ENCODE data around the gene NIP7. TPM values are rescaled to one million over a fixed set of nuclear protein-coding genes. Genes with fewer than 3 reads are reported as not detected.

Gene NIP7
- total RNA-seq, 1 donor from 2014 or later = 81.2 TPM

- intact Hi-C loops (cut with micrococcal nuclease) = no loop called here
- H3K4me1 Mint-ChIP-seq = peaks cover 30% of the 10 kb centered on the region
- no peak overlapping the region for H3K27ac Mint-ChIP-seq
- no peaks in the 10 kb centered on the region for H3K27me3 Mint-ChIP-seq
- no peak for DNase-seq
- peaks cover 60% of the 10 kb centered on the region for H3K36me3 Mint-ChIP-seq (ENCODE audit: low read depth)
- no peak overlapping the region for H3K4me3 Mint-ChIP-seq
- no peaks in the 10 kb centered on the region for H3K9me3 Mint-ChIP-seq
Measured at GRCh38 chr16:69324013-69324531, 15.5 kb upstream of the NIP7 start.

GRCh38 chr16:69324585-69325253, 14.9 kb upstream of the NIP7 start:
- Mint-ChIP-seq H3K27me3 (no peaks in the 10 kb centered on the region), H3K4me3 (no peak overlapping the region), H3K36me3 (ENCODE audit: low read depth) (peaks cover 60% of the 10 kb centered on the region), H3K27ac (no peak overlapping the region), H3K4me1 (peaks cover 33% of the 10 kb centered on the region), H3K9me3 (no peaks in the 10 kb centered on the region)
- no peak for DNase-seq
- intact Hi-C loops (cut with micrococcal nuclease) = no loop called here

- H3K27me3 Mint-ChIP-seq = no peaks in the 10 kb centered on the region
- H3K4me1 Mint-ChIP-seq = peaks cover 33% of the 10 kb centered on the region
- H3K36me3 Mint-ChIP-seq (ENCODE audit: low read depth) = peaks cover 58% of the 10 kb centered on the region
- no peak for DNase-seq
- H3K27ac Mint-ChIP-seq = no peak overlapping the region
- intact Hi-C loops (cut with micrococcal nuclease) = no loop called here
- no peaks in the 10 kb centered on the region for H3K9me3 Mint-ChIP-seq
- H3K4me3 Mint-ChIP-seq = no peak overlapping the region
Measured at GRCh38 chr16:69325784-69326171, 13.8 kb upstream of the NIP7 start.

GRCh38 chr16:69326172-69326873, 13.2 kb upstream of the NIP7 start:
- DNase-seq = no peak
- intact Hi-C loops (cut with micrococcal nuclease) = no loop called here
- Mint-ChIP-seq H3K27me3 (no peaks in the 10 kb centered on the region), H3K36me3 (ENCODE audit: low read depth) (peaks cover 55% of the 10 kb centered on the region), H3K27ac (no peak overlapping the region), H3K4me3 (peak overlapping the region; percentile 50), H3K4me1 (peaks cover 31% of the 10 kb centered on the region), H3K9me3 (no peaks in the 10 kb centered on the region)

- H3K27ac Mint-ChIP-seq = no peak overlapping the region
- H3K27me3 Mint-ChIP-seq = no peaks in the 10 kb centered on the region
- DNase-seq = no peak
- H3K9me3 Mint-ChIP-seq = no peaks in the 10 kb centered on the region
- peaks cover 31% of the 10 kb centered on the region for H3K4me1 Mint-ChIP-seq
- peaks cover 54% of the 10 kb centered on the region for H3K36me3 Mint-ChIP-seq (ENCODE audit: low read depth)
- intact Hi-C loops (cut with micrococcal nuclease) = no loop called here
- H3K4me3 Mint-ChIP-seq = peak overlapping the region; percentile 52
Measured at GRCh38 chr16:69327585-69328310, 11.8 kb upstream of the NIP7 start.

- Mint-ChIP-seq H3K4me3 (peak overlapping the region; percentile 90), H3K27ac (peak overlapping the region; percentile 58), H3K36me3 (ENCODE audit: low read depth) (peaks cover 55% of the 10 kb centered on the region), H3K27me3 (no peaks in the 10 kb centered on the region), H3K9me3 (no peaks in the 10 kb centered on the region), H3K4me1 (peaks cover 31% of the 10 kb centered on the region)
- intact Hi-C loops (cut with micrococcal nuclease) = no loop called here
- no peak for DNase-seq
Measured at GRCh38 chr16:69328854-69329316, 10.7 kb upstream of the NIP7 start.

- peak overlapping the region; percentile 90 for H3K4me3 Mint-ChIP-seq
- H3K4me1 Mint-ChIP-seq = peaks cover 34% of the 10 kb centered on the region
- H3K27me3 Mint-ChIP-seq = no peaks in the 10 kb centered on the region
- no peaks in the 10 kb centered on the region for H3K9me3 Mint-ChIP-seq
- DNase-seq = no peak
- H3K36me3 Mint-ChIP-seq (ENCODE audit: low read depth) = peaks cover 57% of the 10 kb centered on the region
- intact Hi-C loops (cut with micrococcal nuclease) = loop anchor here (1.0 to 10.0 kb wide), 5 partner anchors 10 to 1665 kb away; partner anchors contain the start of genes ACD, C16orf86, CHTF8 and COG8
- peak overlapping the region; percentile 58 for H3K27ac Mint-ChIP-seq
Measured at GRCh38 chr16:69329369-69330285, 9.9 kb upstream of the NIP7 start.

- H3K4me3 Mint-ChIP-seq = peak within 1 kb of the TSS; percentile 90
- H3K4me1 Mint-ChIP-seq = peaks cover 32% of the 10 kb centered on the region
- H3K36me3 Mint-ChIP-seq (ENCODE audit: low read depth) = peaks cover 64% of the 10 kb centered on the region
- DNase-seq = peak; percentile 97
- intact Hi-C loops (cut with micrococcal nuclease) = loop anchor here (1.0 to 10.0 kb wide), 5 partner anchors 9 to 1666 kb away; partner anchors contain the start of genes ACD, C16orf86, CHTF8 and COG8
- H3K9me3 Mint-ChIP-seq = no peaks in the 10 kb centered on the region
- H3K27ac Mint-ChIP-seq = peak within 1 kb of the TSS; percentile 89
- H3K27me3 Mint-ChIP-seq = no peaks in the 10 kb centered on the region
Measured at GRCh38 chr16:69330286-69331109, 9.1 kb upstream of the NIP7 start, which contains the start of gene PDF. PDF (minus strand) TSS chr16:69330588; CDS start chr16:69330570, 18 bp downstream.

GRCh38 chr16:69334696-69335095, 4.9 kb upstream of the NIP7 start:
- peaks cover 26% of the 10 kb centered on the region for H3K4me1 Mint-ChIP-seq
- intact Hi-C loops (cut with micrococcal nuclease) = loop anchor here (10.0 kb wide), 2 partner anchors 230 to 1670 kb away; partner anchors contain the start of genes ACD, C16orf86, ENKD1 and NFAT5
- no peak for DNase-seq
- H3K4me3 Mint-ChIP-seq = no peak overlapping the region
- H3K27me3 Mint-ChIP-seq = no peaks in the 10 kb centered on the region
- H3K36me3 Mint-ChIP-seq (ENCODE audit: low read depth) = peaks cover 56% of the 10 kb centered on the region
- H3K9me3 Mint-ChIP-seq = no peaks in the 10 kb centered on the region
- no peak overlapping the region for H3K27ac Mint-ChIP-seq

GRCh38 chr16:69338557-69339288, 849 bp upstream of the NIP7 start:
- Mint-ChIP-seq H3K27ac (peak overlapping the region; percentile 87), H3K9me3 (no peaks in the 10 kb centered on the region), H3K27me3 (no peaks in the 10 kb centered on the region), H3K36me3 (ENCODE audit: low read depth) (peaks cover 73% of the 10 kb centered on the region), H3K4me1 (peaks cover 43% of the 10 kb centered on the region), H3K4me3 (peak overlapping the region; percentile 98)
- no peak for DNase-seq
- intact Hi-C loops (cut with micrococcal nuclease) = loop anchor here (1.0 to 10.0 kb wide), 6 partner anchors 8 to 1674 kb away; partner anchors contain the start of genes ACD, C16orf86, CYB5B and ENKD1

GRCh38 chr16:69340095-69340644, 598 bp downstream of the NIP7 start:
- DNase-seq = no peak
- peaks cover 68% of the 10 kb centered on the region for H3K36me3 Mint-ChIP-seq (ENCODE audit: low read depth)
- H3K4me1 Mint-ChIP-seq = peaks cover 40% of the 10 kb centered on the region
- H3K27me3 Mint-ChIP-seq = no peaks in the 10 kb centered on the region
- H3K27ac Mint-ChIP-seq = peak overlapping the region; percentile 99
- no peaks in the 10 kb centered on the region for H3K9me3 Mint-ChIP-seq
- peak overlapping the region; percentile 98 for H3K4me3 Mint-ChIP-seq
- intact Hi-C loops (cut with micrococcal nuclease) = no loop called here

Data from activated CD4-positive, alpha-beta T cell treated with anti-CD3 and anti-CD28 coated beads, Interleukin-2, amount 10 ng/mL, durations not matched to agents 24 days and 14 days (primary cell).